GM21423 (cell line): ENCODE data around the gene SIRPB2.
"Not testable (repeated sequence)": the region's sequence is repeated elsewhere in the genome, so short reads cannot be mapped to it uniquely, and the experiment has no call there.

ENCODE experiments used
- ATAC-seq: cut with Tn5 transposase; IDR thresholded peaks from one replicate; pipeline ENCODE4 v1.9.1; 2021; ENCODE audit warnings: mild to moderate bottlenecking, moderate library complexity; ENCODE audit not compliant: unreplicated experiment

Gene SIRPB2

DNA sequence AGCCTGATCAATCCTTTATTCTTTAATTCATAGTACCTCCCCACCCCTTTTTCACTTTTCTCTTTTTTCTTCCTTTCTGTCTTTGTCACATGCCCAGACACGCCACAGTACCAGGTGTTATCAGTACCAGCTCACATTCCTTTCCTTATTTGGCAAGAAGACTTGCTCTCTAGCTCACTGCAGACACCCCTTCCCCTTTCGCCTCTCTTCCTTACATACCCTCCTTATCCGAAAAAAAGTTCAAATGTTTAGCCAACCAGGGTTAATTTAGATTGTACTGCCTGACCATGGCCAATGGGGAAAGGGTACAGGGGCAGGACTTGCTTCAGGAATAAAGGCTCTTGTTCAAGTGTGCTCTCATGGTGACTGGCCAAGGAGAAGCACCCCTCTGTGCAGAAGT lies 9.3 kb upstream of the SIRPB2 start:
- ATAC-seq, result no peak

- ATAC-seq, result no peak
Observed at GRCh38 chr20:1499528-1500420, 8.6 kb upstream of the SIRPB2 start.

DNA sequence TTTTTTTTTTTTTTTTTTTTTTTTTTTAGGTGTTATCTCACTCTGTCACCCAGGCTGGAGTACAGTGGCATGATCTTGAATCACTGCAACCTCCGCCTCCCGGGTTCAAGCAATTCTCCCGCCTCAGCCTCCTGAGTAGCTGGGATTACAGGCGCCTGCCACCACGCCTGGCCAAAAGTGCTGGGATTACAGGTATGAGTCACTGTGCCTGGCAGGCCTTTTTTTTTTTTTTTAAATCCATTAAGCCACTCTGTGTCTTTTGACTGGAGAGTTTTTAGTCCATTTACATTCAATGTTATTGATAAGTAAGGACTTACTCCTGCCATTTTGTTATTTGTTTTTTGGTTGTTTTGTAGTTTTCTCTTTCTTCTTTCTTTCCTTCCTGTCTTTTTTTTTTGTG lies 6.2 kb upstream of the SIRPB2 start:
- ATAC-seq, result not testable (repeated sequence)

- no peak for ATAC-seq
Observed at GRCh38 chr20:1496930-1497329, 5.7 kb upstream of the SIRPB2 start.

GRCh38 chr20:1494436-1494835 lies 3.2 kb upstream of the SIRPB2 start:
- no peak for ATAC-seq

GRCh38 chr20:1493536-1493935 lies 2.3 kb upstream of the SIRPB2 start:
- no peak for ATAC-seq

DNA sequence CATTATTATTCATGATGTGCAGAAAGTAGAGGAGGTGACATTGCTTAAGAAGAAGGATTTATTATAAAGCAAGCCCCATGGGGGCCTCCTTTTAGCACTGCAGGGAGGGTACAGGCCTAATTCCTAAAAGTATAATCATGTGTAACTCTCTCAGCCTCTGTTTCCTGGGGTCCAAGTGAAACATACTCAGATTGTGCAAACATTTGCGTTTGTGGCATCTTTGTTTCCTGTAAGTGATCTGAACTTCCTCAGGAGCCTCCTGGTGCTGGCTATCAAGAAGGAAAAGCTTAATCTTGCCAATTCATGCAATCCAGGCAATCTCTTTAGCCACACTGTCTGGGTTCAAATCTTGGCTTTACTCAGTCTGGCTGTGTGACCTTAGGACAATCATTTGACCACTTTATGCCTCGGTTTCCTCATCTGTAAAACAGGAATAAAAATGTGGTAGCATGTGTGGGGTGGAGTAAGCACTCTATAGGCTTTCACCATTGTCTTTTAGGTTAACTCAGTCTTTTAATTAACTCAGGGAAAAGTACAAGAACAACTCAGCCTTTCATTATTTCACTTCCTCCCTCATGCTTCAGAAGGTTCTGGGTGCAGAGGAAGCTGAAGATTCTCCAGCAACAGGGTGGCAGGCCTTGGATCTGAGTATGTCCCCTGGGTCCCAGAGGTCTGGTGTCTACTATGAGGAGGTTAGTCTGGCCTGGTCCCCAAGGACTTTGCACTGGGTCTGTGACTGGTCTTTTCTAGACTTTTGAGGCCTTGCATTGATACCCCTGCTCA lies 831 bp upstream of the SIRPB2 start:
- no peak for ATAC-seq

- ATAC-seq, result no peak
Observed at GRCh38 chr20:1490643-1491195, 501 bp downstream of the SIRPB2 start.

GRCh38 chr20:1489764-1490436 lies 1.3 kb downstream of the SIRPB2 start:
- no peak for ATAC-seq

DNA sequence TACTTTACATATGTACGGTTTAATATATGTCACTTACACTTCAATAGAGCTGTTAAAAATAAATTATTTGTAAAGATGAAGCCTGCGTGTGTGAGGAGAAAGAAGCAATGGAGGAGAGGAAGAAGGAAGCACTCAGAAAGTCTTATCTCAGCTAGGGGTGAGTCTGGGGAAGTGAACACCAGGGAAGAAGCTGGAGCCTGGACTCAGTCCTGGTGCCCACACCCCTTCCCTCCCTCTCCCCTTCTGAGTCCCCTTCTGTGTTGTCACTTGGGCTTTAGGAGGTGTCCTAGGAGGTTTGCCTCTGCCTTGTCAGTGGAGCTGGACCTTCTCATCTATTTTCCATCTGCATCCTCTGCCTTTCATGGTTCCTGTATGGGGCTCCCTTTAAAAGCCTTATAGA lies 1.9 kb downstream of the SIRPB2 start:
- no peak for ATAC-seq

GRCh38 chr20:1486566-1486965 lies 4.7 kb downstream of the SIRPB2 start:
- no peak for ATAC-seq

- ATAC-seq, result no peak
Observed at GRCh38 chr20:1484438-1485116, 6.6 kb downstream of the SIRPB2 start.

GRCh38 chr20:1479831-1480595 lies 11.2 kb downstream of the SIRPB2 start:
- no peak for ATAC-seq

DNA sequence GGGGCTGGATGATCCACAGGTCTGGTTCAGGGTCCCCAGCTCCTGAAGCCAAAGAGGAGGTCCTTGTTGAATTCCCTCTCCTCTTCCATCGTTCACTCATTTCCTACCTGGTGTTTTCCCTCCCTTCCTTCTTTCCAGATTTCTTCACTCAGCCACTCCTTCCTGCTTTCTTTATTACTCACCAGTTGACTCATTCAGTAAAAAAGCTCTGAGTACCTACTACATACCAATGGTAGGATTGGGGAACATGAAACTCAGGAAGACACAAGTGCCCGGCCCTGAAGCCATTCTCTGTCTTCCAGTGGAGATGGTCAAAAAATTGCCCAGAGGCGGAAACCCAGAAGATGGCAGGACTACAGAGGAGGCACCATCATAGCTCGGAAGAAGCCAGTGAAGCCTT lies 12.7 kb downstream of the SIRPB2 start:
- ATAC-seq, result no peak

- ATAC-seq, result no peak
Observed at GRCh38 chr20:1477896-1478490, 13.2 kb downstream of the SIRPB2 start.

- ATAC-seq, result no peak
Observed at GRCh38 chr20:1474817-1475603, 16.2 kb downstream of the SIRPB2 start.

GRCh38 chr20:1474325-1474724 lies 16.9 kb downstream of the SIRPB2 start:
- no peak for ATAC-seq
